ENCODE results near the gene RFX3.

DNA sequence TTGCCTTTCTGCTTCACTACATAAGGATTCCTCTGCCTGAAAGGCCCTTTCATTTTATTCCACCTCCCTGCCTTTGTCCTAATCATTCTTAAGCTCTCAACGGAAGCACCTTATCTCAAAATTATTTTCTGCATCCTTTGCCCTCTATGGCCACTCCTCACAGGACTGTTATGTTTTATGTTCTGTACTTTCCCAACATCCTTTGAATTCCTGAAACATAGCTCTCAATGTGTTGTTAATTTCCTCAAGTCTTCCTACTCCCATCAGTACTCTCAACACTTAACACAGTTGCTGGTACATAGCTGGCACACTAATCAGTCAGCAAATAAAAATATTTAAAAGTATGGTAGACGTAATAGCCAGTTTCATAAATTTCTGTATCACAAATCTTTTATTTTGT, 193.0 kb downstream of the RFX3 start:
- TF ChIP-seq CTCF (IDR thresholded peaks at IDR 0.05; ENCODE audit: low read depth, low read length, poor library complexity, severe bottlenecking) (no peak), EZH2phosphoT487 (IDR thresholded peaks at IDR 0.05; ENCODE audit: borderline replicate concordance, low read length) (no peak)

All from DOHH2 (cell line).